ENCODE data around the gene SLC33A1.
"Not testable (repeated sequence)": the region's sequence is repeated elsewhere in the genome, so short reads cannot be mapped to it uniquely, and the experiment has no call there.

SLC33A1 gene

GRCh38 chr3:155854141-155854940 is at the start of gene SLC33A1:
Gene SLC33A1, minus strand, starts transcription at chr3:155854427. Its CDS starts 430 bp downstream, at chr3:155853997.
- FAIRE-seq = peak; percentile 97

- FAIRE-seq = no peak
Measured at GRCh38 chr3:155895379-155895900, 41.2 kb upstream of the SLC33A1 start.

- FAIRE-seq = no peak
Measured at GRCh38 chr3:155891321-155891720, 37.1 kb upstream of the SLC33A1 start.

- FAIRE-seq = no peak
Measured at GRCh38 chr3:155890671-155891190, 36.5 kb upstream of the SLC33A1 start.

GRCh38 chr3:155889952-155890351 is 35.7 kb upstream of the SLC33A1 start:
- no peak for FAIRE-seq

GRCh38 chr3:155889212-155889611 is 35.0 kb upstream of the SLC33A1 start:
- no peak for FAIRE-seq

GRCh38 chr3:155886915-155887314 is 32.7 kb upstream of the SLC33A1 start:
- no peak for FAIRE-seq

GRCh38 chr3:155886348-155886747 is 32.1 kb upstream of the SLC33A1 start:
- FAIRE-seq = not testable (repeated sequence)

- FAIRE-seq = no peak
Measured at GRCh38 chr3:155885292-155885691, 31.1 kb upstream of the SLC33A1 start.

- FAIRE-seq = no peak
Measured at GRCh38 chr3:155884292-155884691, 30.1 kb upstream of the SLC33A1 start.

- FAIRE-seq = no peak
Measured at GRCh38 chr3:155880286-155880685, 26.1 kb upstream of the SLC33A1 start.

- no peak for FAIRE-seq
Measured at GRCh38 chr3:155876503-155876902, 22.3 kb upstream of the SLC33A1 start.

- no peak for FAIRE-seq
Measured at GRCh38 chr3:155876037-155876436, 21.8 kb upstream of the SLC33A1 start.

- FAIRE-seq = no peak
Measured at GRCh38 chr3:155872904-155873646, 18.8 kb upstream of the SLC33A1 start.

- no peak for FAIRE-seq
Measured at GRCh38 chr3:155871746-155872158, 17.5 kb upstream of the SLC33A1 start.

- FAIRE-seq = no peak
Measured at GRCh38 chr3:155870945-155871745, 16.9 kb upstream of the SLC33A1 start.

GRCh38 chr3:155870133-155870944 is 16.1 kb upstream of the SLC33A1 start, which contains the start of gene GMPS:
Gene GMPS, plus strand, starts transcription at chr3:155870650. Its CDS starts 221 bp downstream, at chr3:155870871.
- no peak for FAIRE-seq

GRCh38 chr3:155869691-155870090 is 15.5 kb upstream of the SLC33A1 start:
- FAIRE-seq = no peak

GRCh38 chr3:155863072-155863784 is 9.0 kb upstream of the SLC33A1 start:
- no peak for FAIRE-seq

GRCh38 chr3:155862290-155862982 is 8.2 kb upstream of the SLC33A1 start:
- FAIRE-seq = not testable (repeated sequence)

Data from endometrium (tissue), 2 donors.